Sciatic nerve (tissue), 2 donors: ENCODE data around the gene NUCKS1. TPM values are rescaled to one million over a fixed set of nuclear protein-coding genes. Genes with fewer than 3 reads are reported as not detected.

Experiments used
- ATAC-seq: fragments of 200-7000 bp; cut with Tn5 transposase; one replicate; pipeline ENCODE4 v1.9.1; 2020; ENCODE audit warnings: mild to moderate bottlenecking, moderate library complexity
- DNase-seq: peaks from one replicate; pipeline ENCODE4 v3.0.0-alpha.2; 2020; ENCODE audit warnings: low spot score
- intact Hi-C: fragments of 100-400 bp; cut with DNase I; formaldehyde crosslinking; loops from one replicate; pipeline ENCODE4 v1.14.2; 2022
- total RNA-seq: library from RNA; stranded (reverse); fragmentation: NEBNext Ultra II Directional; extraction: Animal tissue kit (Norgen Biotek cat#: 25700); gene quantifications from one replicate; pipeline ENCODE4 v1.2.1, GENCODE V29; 2021
- donor health status: DM: no; HTN: no; CAD: no.
- donor health status: DM: no; HTN: no; CAD: no.

NUCKS1 gene
- total RNA-seq, 1 donor from 2014 or later = 193 TPM

DNA sequence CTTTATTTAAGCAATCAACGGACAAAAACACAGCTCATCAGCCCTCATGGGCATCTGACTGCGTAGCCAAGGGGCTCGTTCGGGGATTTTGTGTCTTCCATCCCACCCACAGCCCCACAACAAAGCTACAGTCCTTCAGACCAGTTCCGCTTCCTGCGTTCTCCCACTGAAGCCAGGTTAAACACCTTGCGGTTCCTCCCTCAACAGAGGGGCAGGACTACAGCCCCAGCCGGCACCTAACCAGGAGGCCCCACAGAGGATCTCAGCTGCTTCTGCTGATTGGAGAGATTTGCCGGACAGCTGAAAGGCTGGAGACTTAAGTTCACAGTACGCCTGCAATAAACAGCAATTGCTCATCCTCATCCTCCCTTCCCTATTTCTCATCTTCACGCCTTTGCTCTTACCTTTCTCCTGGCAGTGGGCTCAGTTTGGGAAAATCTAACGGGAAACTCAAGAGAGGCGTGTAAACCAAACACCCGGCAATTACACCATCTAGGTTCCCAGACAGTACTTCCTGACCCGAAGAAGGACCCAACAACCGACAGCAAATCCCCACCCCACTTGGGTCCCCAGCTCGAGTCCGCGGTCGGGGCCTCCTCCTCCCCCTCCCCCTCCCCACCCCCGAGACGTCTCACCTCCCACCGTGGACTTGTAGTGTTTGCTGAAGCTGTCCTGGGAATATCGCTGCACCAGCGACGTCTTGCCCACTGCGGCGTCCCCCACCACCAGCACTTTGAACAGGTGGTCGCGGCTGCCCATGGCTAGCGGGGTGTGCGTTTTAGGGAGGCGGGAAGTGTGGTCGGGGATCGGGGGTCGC is 24.4 kb upstream of the NUCKS1 start:
- intact Hi-C loops = no loop called here
- ATAC-seq (peak; percentile 38), DNase-seq (no peak)

DNA sequence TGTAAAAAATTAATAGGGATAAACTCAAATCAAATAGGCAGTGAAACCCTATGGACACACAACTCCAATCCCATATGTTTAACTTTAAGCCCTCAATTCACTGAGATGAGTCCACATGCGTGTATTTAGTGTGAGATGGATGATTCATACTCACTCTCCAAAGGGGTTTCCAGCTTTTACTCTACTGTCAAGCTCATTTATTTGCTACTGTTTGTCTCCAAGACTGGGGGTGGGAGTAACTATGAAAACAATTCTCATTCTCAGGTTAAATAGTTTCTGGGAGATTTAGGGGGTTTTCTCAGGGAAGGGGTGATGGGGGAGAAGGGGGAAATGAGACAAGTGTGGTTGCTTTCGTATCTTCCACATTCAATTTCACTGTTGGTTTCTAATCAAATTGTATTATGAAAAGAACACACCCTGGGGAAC is 22.6 kb upstream of the NUCKS1 start:
- intact Hi-C loops = no loop called here
- no peak for DNase-seq
- no peak for ATAC-seq

DNA sequence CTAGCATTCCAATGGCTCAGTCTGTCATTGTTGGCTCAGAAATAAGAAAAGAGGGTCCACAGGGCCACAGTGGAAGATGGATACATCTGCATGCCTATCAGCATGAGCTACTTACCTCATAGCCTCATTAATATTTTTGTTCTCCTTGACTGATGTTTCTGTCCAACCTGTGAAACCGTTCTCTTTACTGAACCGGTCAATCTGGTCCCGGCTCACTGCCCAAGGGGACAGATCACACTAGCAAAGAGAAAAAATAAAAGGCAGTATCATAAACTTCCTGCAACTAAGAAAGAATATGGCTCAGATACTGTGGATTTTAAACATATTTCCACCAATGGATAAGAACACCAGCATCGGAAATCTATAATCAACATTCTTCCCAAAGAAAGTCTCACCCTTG is 20.6 kb upstream of the NUCKS1 start:
- intact Hi-C loops = no loop called here

DNA sequence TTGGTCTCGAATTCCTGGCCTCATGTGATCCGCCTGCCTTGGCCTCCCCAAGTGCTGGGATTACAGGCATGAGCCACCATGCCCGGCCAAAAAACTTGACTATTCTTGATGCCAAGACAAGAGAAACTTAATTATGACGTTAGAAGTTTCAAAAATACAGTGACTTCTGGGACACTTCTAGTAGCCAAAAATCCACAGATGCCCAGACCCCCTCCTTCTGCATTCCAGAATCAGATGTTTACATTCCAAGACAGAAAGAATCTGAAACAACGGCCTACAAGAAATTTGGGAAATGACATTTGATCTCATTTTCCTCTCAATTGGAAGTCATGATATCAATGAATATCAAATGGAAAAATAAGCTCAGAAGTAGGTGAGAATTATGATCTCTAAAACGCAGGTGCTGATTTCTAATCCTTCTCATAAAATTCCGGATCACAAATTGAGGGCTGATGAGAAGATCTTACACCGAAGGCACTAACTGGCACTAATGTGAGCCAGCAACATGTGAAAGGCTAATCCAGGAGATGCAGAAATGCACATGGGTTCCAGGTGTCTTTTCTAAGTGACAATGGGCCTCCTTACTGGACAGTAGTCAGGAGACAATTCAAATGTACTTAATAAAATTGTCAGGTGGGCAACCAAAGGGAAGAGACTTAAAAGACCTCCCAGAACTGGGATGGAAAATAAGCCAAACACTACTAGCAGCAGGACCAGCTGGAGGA is 19.8 kb upstream of the NUCKS1 start:
- intact Hi-C loops = no loop called here
- no peak for DNase-seq
- ATAC-seq = no peak

More for the DNA sequence above, 20.6 kb upstream of the NUCKS1 start:
- ATAC-seq (no peak), DNase-seq (no peak)

DNA sequence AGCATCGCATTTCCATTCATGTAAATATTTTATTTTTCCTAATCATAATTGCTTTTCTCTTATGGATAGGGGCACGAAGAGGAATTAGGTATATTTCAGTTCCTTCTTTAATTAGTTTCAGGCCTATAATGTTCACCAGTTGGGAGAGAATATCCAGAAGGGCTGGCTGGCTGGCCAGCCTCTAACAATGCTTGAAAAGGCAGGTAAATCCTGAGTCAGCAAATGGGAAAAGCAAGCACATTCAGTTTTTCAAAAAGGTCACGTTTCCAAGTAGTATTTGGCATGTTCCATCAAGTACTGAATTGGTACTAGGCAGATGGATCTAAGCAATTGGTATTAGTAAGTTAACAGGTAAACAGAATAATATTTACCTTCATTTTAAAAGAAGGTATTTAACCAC is 17.3 kb upstream of the NUCKS1 start:
- DNase-seq (no peak), ATAC-seq (no peak)
- intact Hi-C loops = no loop called here

DNA sequence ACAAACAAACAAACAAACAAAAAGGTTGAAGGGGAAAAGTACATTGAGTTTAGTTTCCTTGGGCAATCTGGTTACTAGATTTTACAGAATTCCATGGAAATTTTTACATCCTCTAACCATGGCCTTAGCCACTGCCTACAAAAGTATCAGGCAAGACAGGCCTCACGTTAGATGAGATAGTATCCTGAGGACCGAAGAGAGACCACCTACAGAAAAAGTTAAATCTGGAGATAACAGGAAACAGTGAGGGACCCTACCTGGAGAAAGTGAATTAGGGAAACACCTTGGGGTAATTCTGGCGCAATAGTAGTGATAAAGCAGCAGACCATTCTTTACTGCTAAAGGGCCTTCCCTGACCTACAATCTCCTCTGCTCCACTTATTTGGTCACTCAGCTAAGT is 16.6 kb upstream of the NUCKS1 start:
- intact Hi-C loops = no loop called here
- DNase-seq (no peak), ATAC-seq (no peak)

DNA sequence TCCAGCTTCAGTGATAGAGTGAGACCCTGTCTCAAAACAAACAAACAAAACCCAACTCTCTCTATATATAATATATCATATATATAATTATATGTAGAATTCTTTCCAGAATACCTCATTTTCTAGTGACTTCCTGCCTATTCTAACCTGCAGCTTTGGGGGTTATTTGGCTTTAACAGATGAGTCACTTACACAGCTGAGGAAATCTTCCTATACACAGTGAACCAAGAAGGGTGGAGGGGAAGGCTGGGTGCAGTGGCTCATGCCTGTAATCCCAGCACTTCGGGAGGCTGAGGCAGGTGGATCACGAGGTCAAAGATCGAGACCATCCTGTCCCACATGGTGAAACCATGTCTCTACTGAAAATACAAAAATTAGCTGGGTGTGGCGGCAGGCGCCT is 16.1 kb upstream of the NUCKS1 start:
- ATAC-seq = no peak
- DNase-seq = no peak
- intact Hi-C loops = no loop called here

DNA sequence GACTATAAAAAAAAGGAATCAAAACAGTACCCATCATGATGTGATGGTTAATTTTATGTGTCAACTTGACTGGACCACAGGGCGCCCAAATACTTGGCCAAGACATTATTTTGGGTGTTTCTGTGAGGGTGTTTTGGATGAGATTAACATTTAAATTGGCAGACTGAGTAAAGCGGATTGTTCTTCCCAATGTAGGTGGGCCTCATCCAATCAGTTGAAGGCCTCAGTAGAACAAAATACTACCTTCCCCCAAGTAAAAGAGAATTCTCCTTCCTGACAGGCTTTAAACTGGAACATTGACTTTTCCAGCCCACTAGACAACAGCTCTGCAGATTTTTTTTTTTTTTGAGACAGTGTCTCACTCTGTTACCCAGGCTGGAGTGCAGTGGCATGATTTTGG is 14.6 kb upstream of the NUCKS1 start:
- ATAC-seq (no peak), DNase-seq (no peak)
- intact Hi-C loops = no loop called here

DNA sequence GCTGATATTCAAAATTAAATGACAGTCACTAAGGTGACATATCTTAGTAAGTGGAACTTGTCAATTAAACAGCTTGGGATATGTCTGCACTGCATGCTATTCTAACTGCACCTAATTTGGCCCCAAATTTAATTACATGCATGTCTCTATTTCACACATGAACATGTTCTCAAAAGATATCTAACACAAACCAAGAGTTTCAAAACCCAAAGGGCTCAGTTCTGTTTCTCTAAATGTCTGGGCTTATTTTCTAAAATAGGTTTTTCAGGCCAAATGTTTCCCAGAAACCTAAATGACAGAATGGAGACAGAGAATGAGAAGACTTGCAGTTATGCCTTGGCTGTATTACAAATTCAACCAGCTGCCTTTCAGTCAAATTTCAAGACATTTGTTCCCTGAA is 14.0 kb upstream of the NUCKS1 start:
- intact Hi-C loops = no loop called here
- ATAC-seq (no peak), DNase-seq (no peak)

DNA sequence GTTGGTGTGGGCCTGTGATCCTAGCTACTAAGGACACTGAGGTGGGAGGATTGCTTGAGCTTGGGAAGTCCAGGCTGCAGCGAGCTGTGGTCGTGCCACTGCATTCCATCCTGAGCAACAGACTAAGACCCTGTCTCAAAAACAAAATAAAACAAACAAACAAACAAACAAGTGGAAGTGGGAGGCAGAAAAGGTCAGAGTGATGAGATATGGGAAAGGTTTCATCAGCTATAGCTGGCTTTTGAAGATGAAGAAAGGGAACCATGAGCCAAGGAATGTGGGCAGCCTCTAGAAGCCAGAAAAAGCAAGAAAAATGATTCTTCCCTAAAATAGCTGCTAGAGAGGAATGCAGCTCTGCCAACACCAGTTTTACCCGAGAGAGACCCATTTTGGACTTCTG is 10.6 kb upstream of the NUCKS1 start:
- no peak for ATAC-seq
- intact Hi-C loops = no loop called here
- no peak for DNase-seq

DNA sequence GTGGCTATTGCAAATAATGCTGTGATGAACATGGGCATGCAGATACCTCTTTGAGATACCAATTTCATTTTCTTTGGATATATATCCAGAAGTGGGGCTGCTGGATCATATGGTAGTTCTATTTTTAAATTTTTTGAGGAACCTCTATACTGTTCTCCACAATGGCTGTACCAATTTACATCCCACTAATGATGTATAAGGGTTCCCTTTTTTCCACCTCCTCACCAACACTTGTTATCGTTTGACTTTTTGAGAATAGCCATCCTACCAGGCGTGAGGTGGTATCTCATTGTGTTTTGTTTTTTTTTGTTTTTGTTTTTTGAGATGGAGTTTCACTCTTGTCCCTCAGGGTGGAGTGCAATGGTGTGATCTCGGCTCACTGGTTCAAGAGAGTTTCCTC is 6.6 kb upstream of the NUCKS1 start:
- intact Hi-C loops = no loop called here
- DNase-seq = no peak
- ATAC-seq = no peak

DNA sequence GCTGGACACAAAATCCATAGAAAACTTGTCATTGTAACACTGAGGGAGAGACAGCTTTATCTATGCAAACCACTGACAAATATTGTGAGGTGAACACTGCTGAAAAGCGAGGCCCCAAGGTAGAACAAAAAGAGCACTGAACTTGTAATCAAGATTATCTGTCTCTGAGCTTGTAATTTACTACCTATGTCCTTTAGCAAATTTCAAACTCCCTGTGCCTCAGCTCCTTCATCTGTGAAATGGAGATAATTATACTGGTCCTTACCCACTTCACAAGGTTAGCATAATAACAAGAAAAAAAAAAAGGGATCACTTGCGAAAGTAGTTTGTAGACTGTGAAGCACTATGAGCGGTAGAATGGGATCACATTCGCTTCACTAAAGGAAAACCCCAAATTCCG is 4.9 kb upstream of the NUCKS1 start:
- intact Hi-C loops = no loop called here
- DNase-seq = no peak
- no peak for ATAC-seq

DNA sequence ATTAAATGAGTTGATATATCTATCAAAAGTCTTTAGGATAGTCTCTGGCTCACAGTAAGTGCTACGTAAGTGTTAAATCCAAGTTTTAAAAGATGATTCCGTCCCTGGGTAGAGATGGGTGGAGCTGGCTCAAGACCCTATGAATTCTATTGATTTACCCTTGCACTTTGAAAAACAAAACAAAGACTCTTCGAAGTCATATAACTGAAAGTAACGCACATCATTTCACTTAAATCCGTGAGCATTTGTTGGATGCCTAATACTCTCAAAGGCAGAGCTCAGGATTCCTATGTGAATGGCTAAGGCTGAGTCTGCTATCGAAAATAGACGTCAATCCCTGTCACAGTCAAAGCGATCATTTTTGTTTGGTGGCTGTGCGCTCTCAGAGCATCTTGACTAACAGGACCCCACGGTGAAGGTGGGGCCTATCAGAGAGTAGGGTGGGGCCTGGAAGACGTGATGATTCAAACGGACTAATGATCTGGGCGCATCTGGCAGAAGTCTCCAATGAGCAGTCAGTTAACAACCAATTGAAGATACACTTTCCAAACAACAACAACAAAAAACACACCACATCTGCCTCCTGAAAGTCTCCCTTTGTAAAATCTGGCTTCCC is 1.2 kb upstream of the NUCKS1 start:
- ATAC-seq = no peak
- intact Hi-C loops = no loop called here
- DNase-seq = no peak

DNA sequence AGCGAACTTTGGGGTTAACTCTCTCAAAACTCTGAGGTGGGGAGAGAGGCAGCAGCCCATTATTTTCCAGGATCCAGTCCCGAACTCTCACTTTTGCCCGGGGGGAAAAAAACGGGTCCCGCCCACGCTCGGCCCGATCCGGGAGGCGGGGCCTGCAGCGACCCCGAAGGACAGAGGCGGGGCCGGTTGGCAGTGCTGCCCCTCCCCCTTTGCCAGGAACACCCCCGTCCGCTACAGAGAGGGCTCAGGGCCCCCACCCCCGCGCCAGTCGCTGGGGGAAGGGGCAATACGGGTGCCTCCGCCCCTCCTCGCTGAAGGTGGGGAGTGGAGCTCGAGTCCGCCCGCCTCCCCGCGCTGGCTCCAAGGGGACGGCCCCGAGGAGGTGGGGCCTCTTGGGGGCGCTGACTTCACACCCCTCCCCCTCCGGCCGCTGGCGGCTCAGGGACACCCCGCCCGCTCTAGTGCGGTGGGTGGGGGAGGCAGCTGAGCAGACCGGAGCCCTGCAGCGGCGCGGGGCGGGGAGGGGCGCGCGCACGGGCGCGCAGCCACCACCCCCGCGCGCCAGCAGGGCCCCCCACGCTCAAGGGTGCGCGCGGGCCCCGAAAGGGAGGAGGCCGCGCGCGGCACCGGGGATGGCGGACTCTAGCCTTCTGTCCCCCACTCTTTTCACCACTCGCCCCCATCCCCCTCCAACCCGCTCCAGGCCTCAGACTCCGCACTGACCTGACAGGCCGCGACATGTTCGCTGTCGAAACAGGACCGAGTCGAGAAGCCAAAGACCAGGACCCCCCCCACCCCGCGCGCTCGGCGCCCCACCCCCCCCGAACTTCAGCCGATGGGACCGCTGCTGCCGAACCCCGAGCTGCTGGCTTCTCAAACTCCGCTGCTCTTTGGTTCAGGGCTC is 496 bp downstream of the NUCKS1 start:
- intact Hi-C loops = no loop called here
- DNase-seq (peak; percentile 95), ATAC-seq (peak; percentile 93)

DNA sequence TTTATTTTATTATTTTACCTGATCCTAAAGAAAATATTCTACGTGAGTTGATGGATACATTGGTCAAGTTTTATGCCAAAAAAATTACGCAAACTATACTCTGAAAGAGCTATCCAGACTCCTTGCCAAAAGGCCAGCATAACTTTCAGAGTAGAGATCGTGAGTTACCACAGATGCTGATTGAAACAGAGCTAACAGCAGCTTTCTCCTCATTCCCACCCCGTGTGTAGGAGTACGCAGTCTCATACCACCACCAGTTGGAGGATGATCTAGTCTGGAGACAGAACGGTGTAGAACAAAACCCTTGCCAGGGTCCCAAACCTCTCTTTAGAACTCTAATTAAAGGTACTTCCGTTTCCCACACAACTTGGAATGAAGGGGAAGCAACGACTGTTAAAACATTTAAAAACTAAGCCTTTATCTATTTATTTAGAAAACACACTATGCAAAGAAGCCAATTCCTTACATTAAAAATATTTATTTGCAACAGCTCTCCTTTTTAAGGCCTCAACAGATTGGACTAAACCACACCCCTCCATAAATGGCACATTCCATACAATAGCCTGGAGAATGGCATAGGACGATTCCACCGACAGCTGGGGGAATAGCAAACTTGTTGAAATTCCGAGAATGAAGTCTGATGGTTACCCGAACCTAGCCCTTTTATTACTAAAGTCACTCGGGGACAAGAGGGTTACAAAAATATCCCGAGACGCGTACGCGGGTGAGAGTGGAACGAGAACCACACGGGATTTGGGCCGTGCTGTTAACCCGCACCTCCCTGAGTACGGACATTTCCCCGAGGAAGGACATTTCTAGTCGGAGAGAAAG is 1.4 kb downstream of the NUCKS1 start:
- intact Hi-C loops = no loop called here
- ATAC-seq (peak; percentile 54), DNase-seq (no peak)

DNA sequence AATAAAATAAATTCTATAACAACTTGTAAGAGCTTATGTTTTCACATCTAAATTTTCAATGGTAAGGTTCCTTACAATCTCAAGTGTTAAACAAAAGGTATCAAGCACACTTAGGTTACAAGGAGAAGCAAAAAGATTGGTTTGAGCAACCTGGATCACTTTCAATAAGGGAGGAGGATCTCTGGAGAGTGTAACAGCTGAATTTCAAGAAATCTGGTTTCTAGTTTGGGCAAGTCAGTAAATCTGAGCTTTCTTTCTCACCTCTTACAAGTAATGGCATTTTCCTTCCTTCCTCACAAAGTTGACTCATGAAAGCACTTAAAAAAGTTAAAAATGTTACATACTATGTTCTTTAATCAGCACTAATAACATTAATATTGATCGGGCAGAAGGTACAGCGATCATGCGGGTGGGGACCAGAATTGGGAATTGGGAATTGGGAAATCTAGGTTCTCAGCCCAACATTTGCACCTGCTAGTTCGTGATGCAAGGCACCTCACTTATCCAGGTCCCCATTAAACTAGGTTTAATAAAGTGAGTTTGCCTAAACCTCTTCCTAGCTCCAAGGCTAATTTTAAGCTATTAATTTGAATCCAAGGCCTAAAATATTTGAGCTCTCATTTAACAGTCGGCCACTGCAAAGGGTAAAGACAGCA is 3.1 kb downstream of the NUCKS1 start:
- no peak for ATAC-seq

DNA sequence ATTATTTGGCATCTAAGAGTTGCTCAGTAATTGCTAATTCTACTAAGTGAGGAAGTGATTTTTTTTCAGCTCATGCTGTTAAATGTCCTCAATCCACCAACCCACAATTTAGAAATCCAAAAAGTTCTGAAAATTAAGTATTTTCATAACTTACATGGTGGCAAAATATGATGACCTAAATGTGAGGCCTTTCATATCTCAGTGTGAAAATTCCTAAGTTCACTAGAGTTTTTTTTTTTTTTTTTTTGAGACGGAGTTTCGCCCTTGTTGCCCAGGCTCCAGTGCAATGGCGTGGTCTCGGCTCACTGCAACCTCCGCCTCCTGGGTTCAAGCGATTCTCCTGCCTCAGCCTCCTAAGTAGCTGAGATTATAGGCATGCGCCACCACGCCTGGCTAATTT is 5.6 kb downstream of the NUCKS1 start:
- DNase-seq (no peak), ATAC-seq (no peak)
- intact Hi-C loops = no loop called here

More for the DNA sequence above, 3.1 kb downstream of the NUCKS1 start:
- DNase-seq = no peak
- intact Hi-C loops = no loop called here

DNA sequence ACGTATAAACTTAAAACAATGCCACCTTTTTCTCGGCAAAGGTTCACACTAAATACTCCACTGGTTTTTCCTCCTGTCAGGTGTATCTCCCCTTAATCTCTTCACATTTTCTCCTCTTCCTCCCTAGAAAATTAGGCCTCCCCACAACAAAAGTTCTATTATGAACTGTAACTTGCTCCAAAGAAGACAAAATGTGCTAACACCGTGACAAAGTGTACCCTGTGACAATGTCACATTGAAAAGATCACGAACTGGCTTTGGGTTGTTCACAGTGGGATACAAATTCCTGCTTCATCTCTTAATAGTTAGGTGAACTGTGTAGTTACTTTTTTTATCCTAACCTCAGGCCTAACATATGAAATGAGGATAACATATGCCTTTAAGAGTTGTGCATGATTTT is 6.0 kb downstream of the NUCKS1 start:
- intact Hi-C loops = no loop called here
- DNase-seq = no peak
- no peak for ATAC-seq
